ENCODE data around the gene NCAPG. TPM values are rescaled to one million over a fixed set of nuclear protein-coding genes. Genes with fewer than 3 reads are reported as not detected.

The NCAPG gene
- polyA plus RNA-seq, 1 donor: 10.6 TPM

DNA sequence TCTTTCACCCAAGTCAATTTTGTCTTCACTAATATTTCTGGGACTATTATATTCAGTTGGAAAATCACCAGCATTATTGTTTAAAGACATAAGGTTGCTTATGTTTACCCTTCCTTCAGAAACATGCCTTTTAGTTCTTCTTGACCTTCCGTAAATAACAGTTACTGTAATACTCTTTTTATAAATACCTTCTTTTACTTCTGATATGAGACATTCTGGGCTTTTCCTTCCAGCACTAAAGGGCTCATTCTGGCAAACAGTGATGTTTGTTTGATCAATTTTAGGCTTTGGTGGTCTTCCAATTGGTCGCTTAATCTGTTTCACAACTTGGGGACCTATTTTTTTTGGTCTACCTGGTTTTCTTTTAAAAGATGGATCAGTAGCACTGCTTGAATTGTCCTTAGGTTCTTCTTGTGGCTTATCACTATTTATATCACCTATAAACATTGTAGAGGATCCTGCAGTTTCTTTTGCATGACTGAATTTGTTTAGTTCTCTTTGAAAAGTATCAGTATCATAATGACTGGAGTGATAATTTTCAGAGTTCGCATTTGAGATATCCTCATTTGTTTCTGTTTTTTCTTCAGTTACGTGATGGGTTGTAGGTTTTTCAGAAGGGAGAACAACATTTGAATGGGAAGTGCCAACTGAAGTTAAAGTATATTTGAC lies 64.8 kb downstream of the NCAPG start:
- DNase-seq: no peak

DNA sequence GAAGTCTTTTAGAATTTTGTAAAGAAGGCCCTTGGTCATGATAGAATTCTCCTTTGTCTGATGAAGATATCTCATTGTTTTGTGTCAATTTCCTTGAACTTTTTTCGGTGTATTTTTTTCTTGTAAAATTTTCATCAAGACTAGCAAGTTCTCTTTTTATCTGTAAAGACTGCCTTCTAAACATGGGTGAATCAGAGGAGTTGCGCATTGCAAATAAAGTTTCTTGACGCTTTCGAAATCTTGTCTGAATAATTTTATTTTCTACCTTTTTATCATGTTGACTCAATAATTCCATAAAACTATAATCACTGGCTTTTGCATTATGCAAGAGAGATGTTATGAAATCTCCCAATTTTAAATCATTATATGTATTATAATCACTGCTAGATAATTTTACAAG lies 66.2 kb downstream of the NCAPG start:
- no peak for DNase-seq

DNA sequence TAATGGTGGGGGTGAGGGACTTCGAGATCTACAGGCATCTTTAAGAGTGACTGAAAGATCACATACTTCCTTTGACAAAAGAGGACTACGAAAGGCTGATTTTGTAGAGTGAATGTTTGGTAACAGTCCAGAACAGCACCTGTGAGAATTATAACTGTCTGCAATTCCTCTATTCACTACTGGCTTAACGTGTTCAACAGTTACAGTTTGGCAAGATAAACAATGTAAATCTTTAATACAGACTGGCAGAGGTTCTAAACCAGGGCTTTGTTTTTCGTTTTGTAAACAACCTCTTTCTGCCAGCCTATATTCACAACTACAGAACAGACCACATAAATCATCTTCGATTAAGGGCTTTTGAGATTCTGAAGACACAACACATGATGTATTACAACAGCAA lies 66.9 kb downstream of the NCAPG start:
- DNase-seq: no peak

DNA sequence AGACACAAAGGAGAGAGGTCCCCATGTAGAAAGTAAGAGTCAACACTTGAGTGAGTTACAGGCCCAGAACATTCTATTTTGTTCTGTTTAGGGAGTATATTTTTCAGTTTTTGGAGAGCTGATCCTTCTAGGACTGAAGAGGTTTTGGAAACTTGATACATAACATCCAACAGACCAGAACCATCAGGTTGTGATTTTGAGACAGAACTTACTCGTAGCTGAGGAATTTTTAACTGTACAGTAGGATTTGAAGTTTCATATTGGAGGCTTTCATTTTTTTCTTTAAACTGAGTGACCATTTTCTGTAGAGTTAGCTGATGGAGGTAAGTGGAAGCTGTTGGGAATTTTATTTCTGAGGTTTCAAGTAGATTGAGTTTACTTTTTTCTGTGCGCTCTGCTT lies 73.3 kb downstream of the NCAPG start:
- DNase-seq: no peak

DNA sequence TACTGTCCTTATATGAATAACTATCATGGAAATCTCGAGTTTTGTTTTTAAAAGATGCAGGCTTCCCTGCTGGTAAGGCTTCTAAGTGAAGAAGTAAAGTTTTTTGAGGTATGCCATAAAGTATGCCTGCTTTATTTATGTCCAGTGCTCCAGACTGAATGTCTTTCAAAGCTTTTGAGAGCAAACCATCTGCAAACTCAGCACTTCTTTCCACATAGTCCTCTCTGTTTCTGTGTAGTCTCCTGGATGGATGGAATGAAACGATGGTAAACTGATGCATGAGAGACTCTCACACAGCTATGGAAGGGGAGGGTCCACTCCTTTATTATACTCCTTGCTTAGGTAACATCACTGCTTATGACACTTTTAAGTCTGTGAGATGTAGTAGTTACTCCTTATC lies 73.7 kb downstream of the NCAPG start:
- DNase-seq: no peak

DNA sequence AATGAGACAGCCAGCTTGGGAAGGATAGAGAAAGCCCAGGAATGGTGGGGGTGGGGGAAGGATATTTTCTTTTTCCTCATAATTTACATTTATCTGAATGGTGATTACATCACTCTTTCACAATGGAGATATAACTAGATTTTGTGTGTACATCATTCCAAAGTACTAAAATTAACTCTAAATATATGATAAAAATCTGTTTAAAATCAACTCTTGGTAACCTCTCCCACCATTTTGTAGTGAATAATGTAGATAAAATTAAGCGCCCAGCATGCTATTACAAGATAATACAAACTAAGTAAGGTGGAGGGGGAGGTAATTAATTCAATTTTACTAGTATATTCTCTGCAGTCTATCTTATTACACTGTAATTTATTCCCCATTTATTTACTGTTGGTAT lies 78.9 kb downstream of the NCAPG start:
- DNase-seq: no peak

DNA sequence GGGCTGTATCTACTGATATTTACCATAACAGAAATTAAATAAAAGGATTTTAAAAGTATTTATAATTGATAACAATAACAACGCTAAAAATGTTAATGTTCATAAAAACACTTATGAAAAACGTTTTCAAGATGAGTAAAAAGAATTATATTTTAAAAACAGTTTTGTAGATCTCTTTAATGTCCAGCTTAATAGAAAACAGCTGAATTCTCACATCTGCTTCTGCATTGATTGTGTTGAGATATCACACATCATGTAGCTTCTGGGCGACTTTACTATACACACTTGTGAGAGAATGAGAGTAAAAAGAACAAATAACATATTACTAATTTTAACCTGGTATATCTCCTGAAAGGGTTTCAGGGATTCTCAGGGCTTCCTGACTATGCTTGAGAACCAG lies 83.6 kb downstream of the NCAPG start:
- no peak for DNase-seq

Other genes starting within 250 kb of the NCAPG start
- 46.2 TPM for gene LAP3, start 233.8 kb upstream of the NCAPG start, polyA plus RNA-seq (ENCODE audit: insufficient read length)
- gene MED28, start 196.3 kb upstream of the NCAPG start, polyA plus RNA-seq (ENCODE audit: insufficient read length): 24.8 TPM
- 5.7 TPM for gene FAM184B, start 29.4 kb upstream of the NCAPG start, polyA plus RNA-seq (ENCODE audit: insufficient read length)
- gene DCAF16, start 222 bp upstream of the NCAPG start, polyA plus RNA-seq (ENCODE audit: insufficient read length): 33.4 TPM
- gene LCORL, start 210.8 kb downstream of the NCAPG start, polyA plus RNA-seq (ENCODE audit: insufficient read length): 10.0 TPM